HL-60/S4 treated with phorbol 12-myristate 13-acetate at 8.2 ng/mL for 4 days and 3 days (cell line): ENCODE data around the gene KCNAB2.
"Not testable (repeated sequence)": the region's sequence is repeated elsewhere in the genome, so short reads cannot be mapped to it uniquely, and the experiment has no call there.

Experiments
- in situ Hi-C: fragments of 300-500 bp; cut with MboI; formaldehyde crosslinking; loops from 2 replicates; pipeline ENCODE4 v1.15.0; 2022; ENCODE audit warnings: low sequenced_read_pairs

Gene KCNAB2

GRCh38 chr1:6052543-6053205, 7.0 kb downstream of the KCNAB2 start:
- in situ Hi-C loops: no loop called here

- in situ Hi-C loops: no loop called here
Measured at GRCh38 chr1:6053206-6053546, 7.5 kb downstream of the KCNAB2 start.

- in situ Hi-C loops: no loop called here
Measured at GRCh38 chr1:6054596-6054995, 8.9 kb downstream of the KCNAB2 start.

GRCh38 chr1:6056572-6056948, 10.9 kb downstream of the KCNAB2 start:
- in situ Hi-C loops: no loop called here

GRCh38 chr1:6057170-6057845, 11.6 kb downstream of the KCNAB2 start:
- in situ Hi-C loops: no loop called here

- in situ Hi-C loops: no loop called here
Measured at GRCh38 chr1:6059866-6060265, 14.2 kb downstream of the KCNAB2 start.

- in situ Hi-C loops: no loop called here
Measured at GRCh38 chr1:6062670-6063069, 17.0 kb downstream of the KCNAB2 start.

GRCh38 chr1:6063532-6064053, 17.9 kb downstream of the KCNAB2 start:
- in situ Hi-C loops: not testable (repeated sequence)

- in situ Hi-C loops: no loop called here
Measured at GRCh38 chr1:6065093-6065858, 19.6 kb downstream of the KCNAB2 start.

- in situ Hi-C loops: no loop called here
Measured at GRCh38 chr1:6066680-6067079, 21.0 kb downstream of the KCNAB2 start.

GRCh38 chr1:6068073-6068472, 22.4 kb downstream of the KCNAB2 start:
- in situ Hi-C loops: no loop called here

- in situ Hi-C loops: no loop called here
Measured at GRCh38 chr1:6068932-6069331, 23.2 kb downstream of the KCNAB2 start.

GRCh38 chr1:6069573-6069972, 23.9 kb downstream of the KCNAB2 start:
- in situ Hi-C loops: no loop called here

GRCh38 chr1:6070450-6070974, 24.8 kb downstream of the KCNAB2 start:
- in situ Hi-C loops: no loop called here

- in situ Hi-C loops: no loop called here
Measured at GRCh38 chr1:6071219-6071618, 25.5 kb downstream of the KCNAB2 start.

- in situ Hi-C loops: no loop called here
Measured at GRCh38 chr1:6072774-6073479, 27.2 kb downstream of the KCNAB2 start.

GRCh38 chr1:6073480-6074053, 27.9 kb downstream of the KCNAB2 start:
- in situ Hi-C loops: no loop called here

- in situ Hi-C loops: no loop called here
Measured at GRCh38 chr1:6074192-6074901, 28.7 kb downstream of the KCNAB2 start.

GRCh38 chr1:6075748-6076147, 30.1 kb downstream of the KCNAB2 start:
- in situ Hi-C loops: no loop called here

GRCh38 chr1:6077061-6077460, 31.4 kb downstream of the KCNAB2 start:
- in situ Hi-C loops: not testable (repeated sequence)
